Measurements from ENCODE around the gene GLDC.
A peak's percentile ranks its signal among the peaks of the same experiment; 100 is the strongest.

The GLDC gene

GRCh38 chr9:6665628-6666027 is 20.1 kb upstream of the GLDC start:
- no peak overlapping the region for H3K4me3 ChIP-seq (ENCODE audit: low read depth, low read length)

GRCh38 chr9:6664204-6664680 is 18.7 kb upstream of the GLDC start:
- no peak overlapping the region for H3K4me3 ChIP-seq (ENCODE audit: low read depth, low read length)

GRCh38 chr9:6660512-6660911 is 15.0 kb upstream of the GLDC start:
- H3K4me3 ChIP-seq (ENCODE audit: low read depth, low read length) = no peak overlapping the region

GRCh38 chr9:6658628-6659353 is 13.3 kb upstream of the GLDC start:
- H3K4me3 ChIP-seq (ENCODE audit: low read depth, low read length) = no peak overlapping the region

- H3K4me3 ChIP-seq (ENCODE audit: low read depth, low read length) = no peak overlapping the region
These were observed 11.2 kb upstream of the GLDC start for GRCh38 chr9:6656614-6657300.

GRCh38 chr9:6655036-6655435 is 9.5 kb upstream of the GLDC start:
- no peak overlapping the region for H3K4me3 ChIP-seq (ENCODE audit: low read depth, low read length)

DNA sequence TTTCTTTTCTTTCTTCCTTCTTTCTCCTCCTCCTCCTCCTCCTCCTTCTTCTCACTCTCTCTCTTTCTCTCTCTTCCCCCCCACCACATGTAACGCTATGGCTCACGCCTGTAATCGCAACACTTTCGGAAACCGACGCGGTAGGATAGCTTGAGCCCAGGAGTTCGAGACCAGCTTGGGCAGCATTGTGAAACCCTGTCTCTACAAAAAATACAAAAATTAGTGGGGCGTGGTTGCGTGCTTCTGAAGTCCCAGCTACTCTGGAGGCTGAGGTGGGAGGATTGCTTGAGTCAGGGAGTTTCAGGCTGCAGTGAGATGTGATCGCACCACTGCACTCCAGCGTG is 736 bp upstream of the GLDC start:
- peak overlapping the region; percentile 64 for H3K4me3 ChIP-seq (ENCODE audit: low read depth, low read length)

GRCh38 chr9:6645105-6645354 is 499 bp downstream of the GLDC start:
- H3K4me3 ChIP-seq (ENCODE audit: low read depth, low read length) = peak overlapping the region; percentile 64

DNA sequence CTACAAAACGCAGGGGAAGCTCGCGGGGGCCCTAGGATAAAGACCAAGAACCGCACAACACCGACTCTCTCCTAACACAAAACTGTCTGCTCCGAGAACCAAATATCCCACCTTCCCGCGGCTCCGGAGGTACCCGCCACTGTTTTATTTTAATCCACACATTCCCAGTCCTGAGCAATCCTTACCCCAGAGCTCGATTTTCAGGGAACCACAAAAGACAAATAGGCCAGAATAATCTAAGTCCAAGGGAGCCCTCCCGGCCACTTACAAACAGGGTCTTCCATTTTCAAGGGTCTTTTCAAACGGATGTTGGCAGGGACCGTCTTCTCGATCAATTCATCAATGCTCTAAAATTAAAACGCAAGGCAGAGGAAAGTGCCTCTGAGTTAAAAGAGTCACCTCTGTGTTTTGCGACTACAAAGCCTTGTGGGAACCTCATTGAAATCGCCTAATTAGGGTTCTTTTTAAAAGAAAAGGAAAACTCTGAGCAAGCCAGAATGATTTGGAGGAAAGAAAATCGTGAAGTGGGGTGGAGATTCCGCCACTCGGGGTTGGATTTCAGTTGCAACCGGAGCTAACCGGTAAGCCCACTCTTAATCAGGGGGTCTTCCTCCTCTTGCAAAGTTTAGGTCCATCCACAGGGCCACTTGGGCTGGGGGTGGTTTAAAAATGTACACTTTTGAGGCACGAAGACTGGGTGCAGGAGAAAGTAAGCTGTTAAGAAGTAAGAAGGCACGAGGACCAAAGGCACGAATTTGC is 1.0 kb downstream of the GLDC start:
- peak overlapping the region; percentile 64 for H3K4me3 ChIP-seq (ENCODE audit: low read depth, low read length)

DNA sequence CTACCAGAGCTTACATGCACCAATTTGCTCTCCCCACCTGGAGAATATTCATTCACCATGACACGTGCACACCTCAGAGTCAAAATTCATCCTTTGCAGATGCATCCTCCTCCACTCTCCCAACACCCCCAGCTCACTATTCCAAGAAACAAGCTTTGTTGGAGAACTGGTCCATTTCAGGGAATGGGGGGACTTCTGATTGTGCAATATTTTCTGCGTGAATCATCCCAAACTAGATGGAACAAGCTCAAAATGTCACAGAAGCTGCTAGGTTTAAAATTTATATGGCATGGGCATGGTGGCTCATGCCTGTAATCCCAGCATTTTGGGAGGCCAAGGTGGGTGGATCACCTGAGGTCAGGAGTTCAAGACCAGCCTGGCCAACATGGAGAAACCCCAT is 3.6 kb downstream of the GLDC start:
- H3K4me3 ChIP-seq (ENCODE audit: low read depth, low read length) = no peak overlapping the region

GRCh38 chr9:6641561-6641960 is 4.0 kb downstream of the GLDC start:
- H3K4me3 ChIP-seq (ENCODE audit: low read depth, low read length) = no peak overlapping the region

DNA sequence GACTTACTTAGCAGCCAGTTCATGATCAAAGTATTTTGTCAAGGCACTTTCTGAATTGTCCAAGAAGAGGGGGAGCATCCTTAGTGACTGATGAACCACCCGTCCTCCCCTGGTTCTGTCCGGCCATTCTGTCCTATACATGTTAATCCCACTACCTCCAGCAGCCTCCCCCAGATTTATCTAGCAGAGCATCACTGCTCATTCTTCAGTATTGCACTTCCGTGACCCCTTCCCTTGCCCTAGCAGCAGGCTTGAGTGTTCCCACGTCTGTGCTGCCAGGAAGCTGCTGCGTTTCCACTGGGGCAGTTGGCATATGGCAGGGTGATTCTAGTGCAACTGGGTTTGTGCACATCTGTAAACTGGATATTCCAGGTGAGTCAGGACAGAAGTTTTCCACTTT is 4.5 kb downstream of the GLDC start:
- H3K4me3 ChIP-seq (ENCODE audit: low read depth, low read length) = no peak overlapping the region

DNA sequence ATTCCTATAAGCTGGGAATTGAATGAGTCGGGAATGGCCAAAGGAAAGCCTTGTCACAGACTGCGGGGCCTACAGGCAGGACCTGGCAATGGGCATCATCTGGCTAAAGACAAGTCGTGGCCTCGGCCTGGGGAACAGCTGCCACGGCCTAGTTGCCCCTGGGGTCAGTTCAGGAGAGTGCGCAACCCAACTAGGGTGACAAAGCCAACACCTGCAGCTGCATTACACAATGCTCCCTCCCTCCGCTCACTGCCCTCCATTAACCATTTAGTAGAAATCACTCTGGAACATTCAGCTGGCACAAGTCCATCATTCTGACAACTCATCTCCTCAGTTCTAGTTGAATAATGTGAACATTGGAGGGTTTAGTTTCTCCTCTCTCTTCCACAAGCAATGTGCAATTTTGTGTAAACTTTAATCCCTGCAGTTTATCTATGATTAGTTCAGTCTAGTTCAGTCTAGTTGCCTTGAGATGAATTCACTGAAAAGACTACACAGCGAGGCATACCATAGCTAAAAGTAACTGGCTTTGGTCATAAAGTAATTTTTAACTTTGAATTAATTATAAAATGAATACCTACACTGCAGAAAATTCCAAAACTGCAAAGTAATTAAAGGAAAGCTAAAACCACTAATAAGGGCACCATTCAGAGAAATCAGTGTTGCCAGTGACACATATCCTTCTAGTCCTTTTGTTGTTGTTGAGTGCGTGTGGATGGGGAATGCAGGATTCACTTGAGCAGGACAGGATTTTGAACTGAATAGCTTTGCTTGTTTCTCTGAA is 5.1 kb downstream of the GLDC start:
- H3K4me3 ChIP-seq (ENCODE audit: low read depth, low read length) = no peak overlapping the region

- no peak overlapping the region for H3K4me3 ChIP-seq (ENCODE audit: low read depth, low read length)
These were observed 5.9 kb downstream of the GLDC start for GRCh38 chr9:6639622-6640021.

- H3K4me3 ChIP-seq (ENCODE audit: low read depth, low read length) = no peak overlapping the region
These were observed 11.1 kb downstream of the GLDC start for GRCh38 chr9:6634444-6634843.

DNA sequence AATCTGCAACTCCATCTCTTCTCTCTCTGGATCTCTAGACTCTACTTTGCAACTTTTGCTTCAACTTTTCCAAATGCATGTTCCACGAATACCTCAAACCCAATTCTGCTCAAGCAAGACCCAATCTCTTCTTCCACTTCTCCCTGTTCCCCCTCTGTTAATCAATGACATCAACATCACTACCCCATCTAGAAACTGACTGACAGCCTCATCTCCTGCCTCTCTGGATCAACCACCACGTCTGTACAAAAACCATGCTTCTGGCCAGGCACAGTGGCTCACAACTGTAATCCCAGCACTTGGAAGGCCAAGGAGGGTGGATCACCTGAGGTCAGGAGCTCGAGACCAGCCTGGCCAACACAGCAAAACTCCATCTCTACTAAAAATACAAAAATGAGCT is 12.2 kb downstream of the GLDC start:
- no peak overlapping the region for H3K4me3 ChIP-seq (ENCODE audit: low read depth, low read length)

DNA sequence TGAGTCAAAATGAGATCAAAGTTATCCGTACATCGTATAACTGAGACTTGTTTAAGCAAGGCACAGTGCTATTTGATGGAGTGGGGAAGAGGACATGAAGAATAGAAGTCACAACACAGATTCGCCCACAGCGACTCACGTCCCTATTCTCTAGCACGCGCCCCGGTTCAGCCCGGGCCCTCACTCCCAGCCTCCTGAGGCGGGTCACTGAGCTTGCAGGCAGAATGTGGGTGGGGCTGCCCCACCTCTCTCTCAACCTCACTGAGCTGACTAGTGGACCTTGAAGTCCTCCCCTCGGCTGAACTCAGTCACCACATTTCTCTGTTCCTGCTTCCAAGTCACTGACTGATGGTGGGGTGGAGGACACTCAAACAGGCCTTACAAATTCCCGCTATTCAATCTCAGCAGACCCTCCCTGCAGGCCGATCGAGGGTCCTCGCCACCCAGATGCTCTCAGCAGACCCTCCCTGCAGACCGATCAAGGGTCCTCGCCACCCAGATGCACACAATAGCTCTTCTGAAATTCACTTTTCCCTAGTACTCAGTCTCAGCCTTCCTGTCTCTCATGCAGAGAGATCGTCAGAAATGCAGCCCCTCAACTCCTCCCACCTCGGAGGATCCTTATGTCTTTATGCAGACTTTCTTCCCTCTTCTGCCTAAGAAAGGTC is 12.9 kb downstream of the GLDC start:
- no peak overlapping the region for H3K4me3 ChIP-seq (ENCODE audit: low read depth, low read length)

DNA sequence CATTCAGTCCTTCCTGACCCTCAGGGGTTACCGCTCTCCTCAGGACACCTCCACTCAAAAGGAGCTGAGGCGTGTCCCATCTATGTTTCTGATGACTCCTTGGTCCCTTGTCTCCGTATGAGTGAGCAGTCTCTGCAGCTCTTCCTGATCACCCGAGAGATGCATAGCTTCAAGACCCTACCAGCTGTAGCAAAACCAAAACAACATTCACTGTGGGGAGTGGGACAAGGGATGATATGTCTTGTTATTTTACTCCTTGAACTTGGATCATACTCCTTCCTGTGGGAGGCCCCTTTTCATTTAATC is 14.4 kb downstream of the GLDC start:
- no peak overlapping the region for H3K4me3 ChIP-seq (ENCODE audit: low read depth, low read length)

DNA sequence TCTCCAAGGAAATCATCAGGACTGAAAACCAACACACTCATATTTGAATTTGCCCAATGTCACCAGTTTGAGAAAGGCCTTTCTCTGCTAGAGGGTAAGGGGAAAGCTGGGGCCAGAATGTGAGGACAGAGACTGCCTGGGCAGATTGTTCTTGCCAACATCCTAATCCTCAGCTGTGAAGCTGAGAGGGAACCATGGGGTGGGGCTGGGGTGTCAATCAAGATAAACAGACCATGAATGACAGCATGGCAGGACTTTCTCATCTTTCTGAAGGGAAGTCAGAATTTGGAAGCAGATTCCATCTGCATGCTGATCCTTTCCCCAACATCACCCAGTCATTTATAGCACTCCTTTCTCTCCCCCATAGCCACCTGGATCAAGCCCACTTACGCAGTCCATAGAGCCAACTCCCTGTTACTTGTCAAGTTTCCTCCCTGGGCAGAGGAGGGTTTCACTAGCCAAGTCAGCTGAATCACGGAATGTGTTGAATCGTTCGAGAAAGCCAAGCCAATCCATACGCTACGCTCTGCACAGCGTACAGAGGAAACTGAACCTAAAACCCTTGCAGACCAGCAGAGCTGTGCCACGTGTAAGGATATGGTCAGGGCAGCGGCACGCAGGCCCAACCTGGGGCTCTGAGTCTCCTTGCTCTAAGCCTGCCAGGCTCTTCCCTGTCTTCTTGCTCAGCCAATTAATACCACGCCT is 14.9 kb downstream of the GLDC start:
- no peak overlapping the region for H3K4me3 ChIP-seq (ENCODE audit: low read depth, low read length)

DNA sequence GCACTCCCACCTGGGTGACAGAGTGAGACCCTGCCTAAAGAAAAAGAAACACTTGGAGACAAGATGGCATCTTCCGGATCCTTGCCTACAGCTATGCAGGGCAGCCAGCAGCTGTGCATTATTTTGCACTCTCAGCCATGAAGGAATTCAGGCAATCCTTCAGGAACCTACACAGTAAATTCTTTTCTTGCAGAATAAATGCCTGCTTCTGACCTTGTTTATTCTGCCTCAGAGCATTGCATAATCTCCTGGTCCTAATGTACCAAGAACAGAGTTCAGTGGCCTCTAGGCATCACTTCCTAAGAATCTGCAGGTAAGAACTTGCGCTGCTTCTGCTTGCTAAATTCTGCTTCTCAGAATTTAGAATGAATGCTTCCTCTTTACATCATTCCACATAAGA is 16.8 kb downstream of the GLDC start:
- H3K4me3 ChIP-seq (ENCODE audit: low read depth, low read length) = no peak overlapping the region

GRCh38 chr9:6625363-6625762 is 20.2 kb downstream of the GLDC start:
- H3K4me3 ChIP-seq (ENCODE audit: low read depth, low read length) = no peak overlapping the region

Measured in iPS-11a (cell line).